ENCODE measurements around the gene PYGB. TPM values are rescaled to one million over a fixed set of nuclear protein-coding genes. Genes with fewer than 3 reads are reported as not detected.

The PYGB gene
- 29.3 TPM for polyA plus RNA-seq (2012; ENCODE audit: insufficient read depth, insufficient read length)

DNA sequence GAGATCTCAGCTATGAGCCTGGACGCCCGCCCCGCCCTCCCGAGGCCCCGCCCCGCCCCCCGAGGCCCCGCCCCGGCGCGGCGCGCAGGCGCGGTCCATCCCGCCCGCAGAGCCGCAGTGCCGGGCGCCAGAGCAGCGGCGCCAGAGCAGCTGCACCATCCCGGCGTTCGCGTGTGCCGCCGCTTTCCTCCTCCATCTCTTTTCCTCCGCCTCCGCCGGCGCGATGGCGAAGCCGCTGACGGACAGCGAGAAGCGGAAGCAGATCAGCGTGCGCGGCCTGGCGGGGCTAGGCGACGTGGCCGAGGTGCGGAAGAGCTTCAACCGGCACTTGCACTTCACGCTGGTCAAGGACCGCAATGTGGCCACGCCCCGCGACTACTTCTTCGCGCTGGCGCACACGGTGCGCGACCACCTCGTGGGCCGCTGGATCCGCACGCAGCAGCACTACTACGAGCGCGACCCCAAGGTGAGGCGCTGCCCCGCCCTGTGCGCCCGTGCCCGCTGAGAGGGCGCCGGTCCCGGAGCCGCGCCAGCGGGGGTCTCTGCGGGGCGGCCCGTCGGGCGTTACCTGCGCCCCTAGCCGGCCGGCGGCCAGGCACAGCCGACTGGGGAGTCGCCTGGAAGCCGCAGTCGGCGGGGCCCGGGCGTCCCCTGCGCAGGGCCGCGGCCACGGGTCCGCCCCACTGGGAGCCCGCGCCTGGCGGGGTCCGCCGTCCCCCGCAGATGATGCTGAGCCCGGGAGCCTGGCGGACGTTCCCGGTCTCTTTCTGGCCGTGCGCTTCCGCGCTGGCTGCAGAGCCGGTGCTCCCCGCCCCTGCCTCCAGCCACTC is at the start of gene PYGB:
PYGB (plus strand) TSS at position 130 of the 830 bp plus-strand sequence; CDS start at position 224, 94 bp downstream.
- peak within 1 kb of the TSS; percentile 87 for H3K4me3 ChIP-seq (ENCODE audit: low read length)
- peak; percentile 55 for DNase-seq (ENCODE audit: low read depth, low spot score)

DNA sequence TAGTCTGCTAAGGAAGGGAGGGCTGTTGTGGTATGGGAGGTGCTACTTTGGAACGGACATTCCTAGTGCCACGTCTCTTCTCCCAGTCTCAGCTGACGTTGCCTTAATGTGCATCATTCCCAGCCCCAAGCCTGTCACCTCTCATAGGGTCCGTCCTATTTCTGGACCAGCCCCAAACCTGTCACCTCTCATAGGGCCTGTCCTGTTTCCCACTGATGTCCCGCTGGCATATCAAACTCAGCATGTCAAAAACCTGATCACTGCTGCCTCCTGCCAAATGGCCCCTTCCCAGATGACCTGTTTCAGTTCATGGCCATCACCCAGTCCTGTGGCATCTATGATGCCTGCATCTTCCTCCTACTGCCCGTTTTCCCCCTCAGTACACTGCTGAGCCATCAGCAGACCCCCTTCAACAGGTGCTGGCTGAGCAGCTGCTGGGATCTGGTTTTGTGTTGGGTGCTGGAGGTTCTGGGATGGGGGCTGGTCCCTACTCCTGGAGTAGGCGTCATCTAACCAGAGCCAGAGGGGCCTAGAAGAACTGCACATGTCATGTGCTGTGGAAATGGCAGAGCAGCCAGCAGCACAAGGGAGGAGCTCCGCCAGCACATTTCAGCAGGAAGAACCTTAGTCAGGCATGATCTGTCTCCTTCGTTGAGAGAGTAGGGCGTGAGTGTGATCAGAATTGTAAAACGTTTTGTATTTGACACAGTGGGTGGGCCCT is 49.1 kb upstream of the PYGB start:
- H3K4me3 ChIP-seq (ENCODE audit: low read length), result no peak overlapping the region
- DNase-seq (ENCODE audit: low read depth, low spot score), result no peak

DNA sequence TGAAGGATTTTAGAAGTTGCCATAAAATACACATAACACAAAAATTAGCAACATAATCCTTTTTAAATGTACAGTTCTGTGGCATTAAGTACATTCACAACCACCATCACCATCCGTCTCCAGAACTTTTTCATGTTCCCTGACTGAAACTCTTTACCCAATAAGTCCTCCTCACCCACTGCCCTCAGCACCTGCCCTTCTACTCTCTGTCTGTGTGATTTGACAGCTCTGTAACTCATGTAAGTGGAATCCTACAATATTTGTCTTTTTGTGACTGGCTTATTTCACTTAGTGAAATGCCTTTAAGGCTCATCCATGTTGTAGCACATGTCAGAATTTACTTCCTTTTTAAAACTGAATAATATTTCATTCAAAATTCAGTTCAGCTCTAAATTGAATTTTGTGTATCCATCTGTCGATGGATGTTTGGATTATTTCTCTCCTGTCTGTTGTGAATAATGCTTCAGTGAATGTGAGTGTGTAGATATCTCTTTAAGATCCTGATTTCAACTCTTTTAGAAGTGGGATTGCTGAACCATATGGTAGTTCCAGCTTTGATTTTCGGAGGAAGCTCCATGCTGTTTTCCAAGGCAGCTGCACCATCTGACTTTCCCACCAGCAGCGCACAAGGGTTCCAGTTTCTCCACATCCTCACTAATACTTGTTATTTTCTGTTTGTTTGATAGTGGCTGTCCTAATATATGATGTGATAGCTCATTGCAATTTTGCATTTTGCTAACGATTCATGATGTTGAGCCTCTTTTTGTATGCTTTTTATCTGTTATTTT is 48.2 kb upstream of the PYGB start:
- no peak overlapping the region for H3K4me3 ChIP-seq (ENCODE audit: low read length)
- DNase-seq (ENCODE audit: low read depth, low spot score), result no peak

DNA sequence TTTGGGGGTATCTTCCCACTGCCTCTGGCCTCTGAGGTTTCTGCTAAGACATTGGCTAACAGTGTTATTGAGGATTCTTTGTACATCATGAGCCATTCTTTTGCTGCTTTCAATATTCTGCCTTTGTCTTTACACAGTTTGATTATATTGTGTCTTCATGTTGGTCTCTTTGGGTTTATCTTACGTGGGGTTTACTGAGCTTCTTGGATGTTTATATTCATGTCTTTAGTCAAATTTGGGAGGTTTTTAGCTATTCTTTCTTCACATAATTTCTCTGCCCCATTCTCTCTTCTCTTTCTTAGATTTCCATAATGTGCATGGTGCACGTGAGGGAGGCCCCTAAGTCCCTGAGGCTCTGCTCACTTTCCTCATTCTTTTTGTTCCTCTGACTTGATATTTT is 44.8 kb upstream of the PYGB start:
- no peak for DNase-seq (ENCODE audit: low read depth, low spot score)
- H3K4me3 ChIP-seq (ENCODE audit: low read length), result no peak overlapping the region

DNA sequence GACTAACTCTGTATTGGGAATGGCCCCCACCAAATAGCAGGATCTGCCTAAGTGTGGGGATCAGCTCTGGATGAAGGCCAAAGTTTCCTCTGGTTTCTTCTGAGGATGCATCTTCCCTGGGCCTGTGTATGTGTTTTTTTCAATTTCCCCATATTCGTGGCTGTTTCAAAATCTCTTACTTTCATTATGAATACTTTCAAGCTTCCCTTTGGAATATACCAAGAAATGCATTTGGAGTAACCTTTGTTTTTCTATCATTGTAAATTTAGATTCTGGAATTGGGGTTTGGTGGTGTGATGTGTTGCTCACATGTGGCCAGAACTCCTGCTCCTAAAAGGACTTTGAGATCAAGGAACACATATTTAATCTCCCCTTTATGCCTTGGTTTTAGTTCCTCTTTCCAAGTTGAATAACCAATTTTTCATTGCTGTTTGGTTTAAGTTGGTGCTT is 44.0 kb upstream of the PYGB start:
- no peak overlapping the region for H3K4me3 ChIP-seq (ENCODE audit: low read length)
- no peak for DNase-seq (ENCODE audit: low read depth, low spot score)

DNA sequence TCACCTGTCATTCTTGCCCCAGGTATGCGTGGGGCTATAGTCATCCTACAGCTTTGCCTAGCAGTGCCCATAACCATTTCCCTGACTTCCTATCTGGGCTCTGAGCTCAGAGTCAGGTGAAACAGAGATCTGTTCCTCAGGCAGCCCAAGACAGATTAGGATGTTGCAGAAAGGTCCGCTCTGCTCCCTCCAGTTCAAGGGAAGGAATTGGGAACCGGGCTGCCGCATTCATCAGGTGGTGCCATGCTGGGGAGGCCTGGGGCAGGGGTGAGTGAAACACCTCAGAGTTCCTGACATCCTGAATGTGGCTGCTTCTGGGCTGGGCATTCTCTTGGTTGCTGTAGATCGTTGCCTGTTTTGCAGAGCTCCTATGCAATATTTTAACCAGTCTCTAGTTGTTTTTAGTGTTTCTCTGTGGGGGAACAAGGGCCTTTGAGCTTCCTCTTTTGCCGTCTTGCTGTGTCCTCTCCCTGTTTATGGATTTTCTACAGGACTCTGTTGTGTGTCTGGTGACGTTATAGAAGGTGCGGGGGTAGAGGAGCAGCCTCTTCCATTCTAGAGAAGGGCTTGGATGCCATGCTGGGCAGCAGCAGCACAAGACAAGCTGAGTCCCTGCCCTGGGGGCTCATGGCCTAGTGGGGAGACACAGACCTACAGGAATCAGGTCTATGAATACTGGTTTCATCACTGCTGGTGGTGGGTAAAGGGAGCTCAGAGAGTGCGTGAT is 43.2 kb upstream of the PYGB start:
- DNase-seq (ENCODE audit: low read depth, low spot score), result no peak
- H3K4me3 ChIP-seq (ENCODE audit: low read length), result no peak overlapping the region

DNA sequence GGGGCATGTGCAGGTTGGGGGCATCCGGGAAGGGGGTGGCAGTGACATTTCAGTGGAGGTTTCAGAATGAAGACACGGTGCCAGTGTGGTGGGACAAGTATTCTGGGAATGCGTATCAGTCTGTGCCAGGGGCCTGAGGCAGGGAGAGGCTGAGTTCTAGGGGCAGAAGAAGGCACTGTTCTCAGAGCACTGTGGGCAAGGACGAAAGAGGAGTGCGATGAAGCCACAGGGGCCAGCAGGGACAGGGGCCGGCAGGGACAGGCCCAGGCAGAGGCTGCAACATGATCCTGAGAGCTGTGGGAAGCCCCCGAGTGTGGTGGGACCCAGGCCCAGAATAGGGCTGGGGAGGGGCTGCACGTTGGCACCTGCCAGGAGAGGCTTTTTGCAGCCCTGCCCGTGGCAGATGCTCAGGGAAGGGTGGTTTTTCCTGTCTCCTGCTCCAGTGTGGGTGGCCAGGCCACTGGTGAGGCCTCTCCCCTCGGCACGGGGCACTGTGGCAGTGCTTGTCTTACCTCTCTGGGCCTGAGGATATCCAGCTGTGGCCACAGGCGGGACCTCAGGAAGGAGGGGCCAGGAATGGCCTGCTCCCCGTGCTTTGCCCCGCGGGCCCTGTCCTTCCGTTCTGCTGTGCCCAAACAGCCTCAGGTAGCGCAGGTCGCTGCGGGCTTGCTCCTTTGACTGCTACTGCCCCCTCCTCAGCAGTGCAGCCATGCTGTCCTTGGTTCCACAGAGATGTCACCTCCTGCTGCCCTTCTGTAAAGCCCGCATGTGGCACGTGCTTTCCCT is 42.4 kb upstream of the PYGB start:
- DNase-seq (ENCODE audit: low read depth, low spot score), result no peak
- H3K4me3 ChIP-seq (ENCODE audit: low read length), result no peak overlapping the region

DNA sequence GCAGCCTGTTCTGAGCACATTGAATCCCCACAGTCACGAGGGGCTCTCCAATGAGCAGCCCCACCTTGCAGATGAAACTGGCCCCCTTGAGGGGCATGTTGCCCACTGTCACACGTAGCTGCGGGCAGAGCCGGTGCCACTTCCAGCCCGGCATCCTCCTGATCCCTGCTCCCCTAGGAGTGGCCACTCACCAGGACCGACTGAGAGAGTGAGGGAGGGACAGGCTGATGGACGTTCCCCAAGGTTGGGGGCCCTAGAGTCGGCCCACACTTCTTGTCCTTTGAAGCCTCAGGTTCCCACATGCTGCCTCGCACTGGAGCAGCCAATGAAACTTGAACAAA is 41.9 kb upstream of the PYGB start:
- DNase-seq (ENCODE audit: low read depth, low spot score), result no peak
- H3K4me3 ChIP-seq (ENCODE audit: low read length), result no peak overlapping the region

DNA sequence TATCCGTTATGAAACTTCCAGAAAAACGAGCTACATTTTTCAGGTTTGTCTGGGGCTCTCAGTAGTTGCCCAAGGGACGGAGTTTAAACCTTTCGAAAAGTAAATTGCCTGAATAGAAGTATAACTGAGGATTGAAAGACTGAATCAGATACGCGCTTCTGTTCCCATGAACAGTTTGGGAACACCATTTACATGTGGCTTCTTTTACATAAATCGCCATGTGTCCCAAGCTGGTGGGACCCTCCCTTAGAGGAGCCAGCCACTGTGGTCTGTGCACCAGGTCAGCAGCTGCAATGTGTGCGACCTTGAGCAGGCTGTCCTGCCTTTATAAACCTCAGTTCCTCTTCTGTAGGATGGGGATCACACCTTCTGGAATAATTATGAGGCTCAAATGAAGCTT is 41.3 kb upstream of the PYGB start:
- H3K4me3 ChIP-seq (ENCODE audit: low read length), result no peak overlapping the region
- DNase-seq (ENCODE audit: low read depth, low spot score), result no peak

DNA sequence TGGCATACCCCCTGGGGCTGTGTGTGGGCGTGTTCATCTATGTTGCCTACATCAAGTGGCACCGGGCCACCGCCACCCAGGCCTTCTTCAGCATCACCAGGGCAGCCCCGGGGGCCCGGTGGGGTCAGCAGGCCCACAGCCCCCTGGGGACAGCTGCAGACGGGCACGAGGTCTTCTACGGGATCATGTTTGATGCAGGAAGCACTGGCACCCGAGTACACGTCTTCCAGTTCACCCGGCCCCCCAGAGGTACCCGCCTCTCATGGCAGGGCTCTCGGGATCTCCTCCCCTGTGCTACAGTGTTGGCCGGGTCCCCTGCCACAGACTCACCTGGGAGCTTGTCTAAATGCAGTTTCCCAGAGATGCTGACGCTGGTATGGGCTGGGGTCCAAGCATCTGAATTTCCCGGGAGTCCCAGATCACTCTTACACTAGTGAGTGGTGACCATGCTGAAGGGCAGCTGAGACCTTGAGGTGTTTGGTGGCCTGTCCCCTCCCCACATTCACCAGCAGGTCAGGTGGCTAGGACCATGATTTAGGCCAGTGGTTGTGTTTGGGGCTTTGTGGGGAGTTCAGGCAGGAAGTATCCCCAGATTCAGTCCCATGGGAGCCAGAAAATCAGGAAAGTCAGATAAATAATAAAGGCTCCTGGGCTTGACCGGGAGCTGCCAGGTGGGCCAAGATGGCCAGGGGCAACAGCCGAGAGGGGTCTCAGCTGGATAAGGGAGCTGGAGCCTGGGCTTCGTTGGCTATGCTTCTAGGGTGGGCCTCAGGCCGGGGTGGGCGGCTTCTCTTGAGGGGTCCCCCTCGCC is 40.5 kb upstream of the PYGB start:
- no peak for DNase-seq (ENCODE audit: low read depth, low spot score)

DNA sequence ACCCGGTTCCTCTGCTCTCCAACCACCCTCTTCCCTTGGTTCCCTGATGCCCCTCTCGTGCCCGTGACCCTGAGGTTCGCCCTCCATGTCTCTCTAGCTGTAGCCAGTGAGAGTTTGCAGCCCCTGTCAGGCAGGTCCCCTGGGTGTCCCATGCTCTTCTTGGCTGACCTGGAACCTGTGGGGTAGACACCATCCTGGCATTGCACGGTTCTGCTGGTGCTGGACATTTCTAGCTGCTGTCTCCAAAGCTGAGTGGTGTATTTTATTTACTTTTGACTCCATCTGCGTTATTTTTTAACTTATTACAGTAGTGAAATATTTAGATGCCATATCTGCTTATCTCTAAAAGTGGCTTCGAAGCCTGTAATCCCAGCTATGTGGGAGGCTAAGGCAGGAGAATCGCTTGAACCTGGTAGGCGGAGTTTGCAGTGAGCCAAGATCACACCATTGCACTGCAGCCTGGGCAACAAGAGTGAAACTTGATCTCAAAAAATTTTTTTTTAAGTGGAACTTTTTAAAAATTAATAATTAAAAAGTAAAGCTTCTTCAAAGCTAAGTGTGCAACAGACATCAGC is 39.8 kb upstream of the PYGB start:
- no peak overlapping the region for H3K4me3 ChIP-seq (ENCODE audit: low read length)
- DNase-seq (ENCODE audit: low read depth, low spot score), result no peak

More for the DNA sequence above, 40.5 kb upstream of the PYGB start:
- H3K4me3 ChIP-seq (ENCODE audit: low read length), result no peak overlapping the region

DNA sequence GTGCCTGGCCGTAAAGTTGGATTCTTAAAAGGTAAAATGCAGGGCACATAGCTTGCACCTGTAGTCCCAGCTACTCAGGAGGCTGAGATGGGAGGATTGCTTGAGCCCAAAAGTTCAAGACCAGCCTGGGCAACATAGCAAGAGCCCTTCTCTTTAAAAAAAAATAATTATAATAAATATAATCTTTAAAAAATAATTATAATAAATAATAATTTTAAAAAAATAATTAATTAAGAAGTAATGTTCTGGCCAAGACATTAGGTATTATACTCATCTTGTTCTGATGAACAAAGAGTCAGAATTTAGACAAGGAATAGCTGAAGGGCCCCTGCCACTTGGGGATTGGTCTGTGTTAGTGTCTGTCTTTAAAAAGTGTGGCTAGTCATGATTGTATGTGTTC is 38.5 kb upstream of the PYGB start:
- DNase-seq (ENCODE audit: low read depth, low spot score), result no peak
- H3K4me3 ChIP-seq (ENCODE audit: low read length), result no peak overlapping the region

DNA sequence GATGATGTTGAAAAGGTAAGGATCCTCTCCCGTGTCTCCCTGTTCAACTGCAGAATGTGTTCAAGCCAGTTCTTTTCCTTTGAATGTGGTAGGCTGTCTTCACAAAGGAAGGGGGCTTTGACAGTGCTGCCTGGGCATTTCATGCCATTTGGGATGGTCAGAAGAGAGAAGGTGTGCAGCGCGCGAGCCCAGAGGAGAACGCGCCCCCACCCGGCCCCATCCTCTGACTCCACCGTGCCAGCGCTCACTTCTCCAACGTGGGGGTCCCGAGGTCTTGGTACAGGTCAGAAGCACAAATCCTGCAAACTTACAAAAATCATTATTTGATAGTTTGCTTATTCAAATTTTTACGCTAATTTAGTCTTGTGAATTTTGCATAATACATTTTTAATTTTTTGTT is 38.0 kb upstream of the PYGB start:
- no peak for DNase-seq (ENCODE audit: low read depth, low spot score)
- no peak overlapping the region for H3K4me3 ChIP-seq (ENCODE audit: low read length)

DNA sequence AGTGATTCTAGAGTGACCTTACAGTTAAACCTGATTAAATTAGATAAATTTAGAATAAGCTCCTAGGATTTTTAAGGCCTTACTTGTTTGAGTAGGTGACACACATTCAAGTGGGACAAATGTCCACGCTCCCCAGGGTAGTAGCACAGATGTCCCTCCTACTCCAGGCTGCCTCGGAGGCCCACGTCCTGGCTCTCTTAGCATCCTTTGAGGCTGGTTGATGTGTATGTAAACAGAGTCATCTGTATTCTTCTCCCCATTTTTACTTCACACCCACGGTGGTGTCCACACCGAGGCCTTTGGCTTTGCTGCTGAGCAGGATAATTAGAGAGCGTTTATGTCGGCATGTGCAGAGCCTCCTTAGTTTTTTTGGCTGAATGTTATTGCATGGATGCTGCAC is 36.6 kb upstream of the PYGB start:
- no peak for DNase-seq (ENCODE audit: low read depth, low spot score)
- H3K4me3 ChIP-seq (ENCODE audit: low read length), result no peak overlapping the region

DNA sequence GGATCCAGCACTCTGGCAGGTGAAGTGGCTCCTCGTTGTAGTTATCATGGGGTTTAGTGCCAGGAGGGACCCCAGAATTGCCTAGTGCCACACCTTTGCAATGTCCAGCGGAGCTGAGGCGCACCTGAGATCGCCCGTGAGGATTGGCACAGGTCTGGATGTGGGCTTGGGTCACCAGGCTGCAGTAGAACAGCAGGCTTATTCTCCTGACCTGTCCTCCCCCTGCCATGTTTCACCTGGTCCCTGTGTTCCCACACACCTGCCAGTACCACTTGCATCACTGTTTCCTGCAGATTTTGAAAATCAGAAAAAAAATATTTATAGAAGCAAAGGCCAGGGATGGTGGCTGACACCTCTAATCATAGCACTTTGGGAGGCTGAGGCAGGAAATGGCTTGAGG is 35.6 kb upstream of the PYGB start:
- no peak overlapping the region for H3K4me3 ChIP-seq (ENCODE audit: low read length)
- DNase-seq (ENCODE audit: low read depth, low spot score), result no peak

DNA sequence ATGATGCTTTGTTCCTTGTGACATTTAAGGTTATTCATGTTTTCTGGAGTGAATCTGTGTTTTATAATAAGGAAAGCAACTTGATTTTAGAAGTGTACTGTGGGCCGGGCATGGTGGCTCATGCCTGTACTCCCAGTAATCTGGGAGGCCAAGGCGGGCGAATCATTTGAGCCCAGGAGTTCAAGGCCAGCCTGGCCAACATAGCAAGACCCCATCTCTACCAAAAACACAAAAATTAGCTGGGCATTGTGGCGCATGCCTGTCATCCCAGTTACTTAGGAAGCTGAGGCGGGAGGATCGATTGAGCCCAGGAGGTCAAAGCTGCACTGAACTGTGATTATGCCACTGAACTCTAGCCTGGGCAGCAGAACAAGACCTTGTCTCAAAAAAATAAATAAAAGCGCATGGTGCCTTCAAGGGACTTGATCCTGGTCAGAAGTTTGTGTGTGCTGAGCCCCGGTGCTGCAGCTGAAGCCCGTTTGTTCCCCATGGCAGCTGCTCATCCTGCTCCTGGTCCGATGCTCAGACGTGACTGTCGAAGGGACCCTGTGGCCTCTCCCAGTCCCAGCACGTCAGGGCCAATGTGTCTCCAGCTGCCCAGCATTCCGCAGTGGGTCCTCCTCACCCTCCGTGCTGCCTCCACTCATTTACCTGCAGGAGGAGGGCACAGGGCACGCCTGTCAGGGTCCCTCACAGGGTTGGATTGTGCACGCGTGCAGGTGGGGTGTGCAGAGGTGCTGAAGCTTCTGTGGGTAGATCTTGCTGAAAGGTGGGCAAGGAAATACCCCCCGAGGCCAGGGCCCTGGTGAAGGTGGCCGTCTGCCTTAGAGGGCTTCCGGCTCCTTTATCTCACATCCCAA is 34.1 kb upstream of the PYGB start:
- no peak overlapping the region for H3K4me3 ChIP-seq (ENCODE audit: low read length)
- no peak for DNase-seq (ENCODE audit: low read depth, low spot score)

DNA sequence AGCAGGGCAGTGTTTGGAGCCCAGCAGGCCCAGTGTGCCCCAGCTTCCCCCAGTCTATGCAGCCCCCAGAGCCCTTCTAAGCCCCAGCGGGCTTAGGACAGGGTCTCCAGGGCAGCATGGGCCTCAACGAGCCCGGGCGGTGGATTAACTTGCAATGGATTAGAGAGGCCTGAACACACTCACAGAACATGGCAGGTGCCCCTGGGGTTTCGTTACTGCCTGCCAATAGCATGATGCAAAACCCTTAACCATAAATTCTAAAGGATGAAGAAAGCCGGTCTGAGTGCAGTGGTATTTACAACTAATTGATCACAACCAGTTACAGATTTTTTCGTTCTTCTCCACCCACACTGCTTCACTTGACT is 33.5 kb upstream of the PYGB start:
- DNase-seq (ENCODE audit: low read depth, low spot score), result no peak
- no peak overlapping the region for H3K4me3 ChIP-seq (ENCODE audit: low read length)
